ENCODE measurements around the gene C4BPA. TPM values are rescaled to one million over a fixed set of nuclear protein-coding genes. Genes with fewer than 3 reads are reported as not detected.

The C4BPA gene
- total RNA-seq, 2 donors from 2014 or later, result not detected

GRCh38 chr1:207058878-207059867 is 44.9 kb upstream of the C4BPA start:
- H3K27ac ChIP-seq, result no peak overlapping the region
- no peak for TF ChIP-seq POLR2A (IDR thresholded peaks at IDR 0.05)
- TF ChIP-seq POLR2AphosphoS5 (IDR thresholded peaks at IDR 0.05), result no peak
- no peak for TF ChIP-seq CTCF (IDR thresholded peaks at IDR 0.05)
- WGBS, result 66% methylated on average over 6 of the region's 6 CpGs
- no peaks in the 10 kb centered on the region for H3K4me1 ChIP-seq (replicated peaks)
- no peak for DNase-seq (ENCODE audit: low spot score)
- H3K9me3 ChIP-seq, result no peaks in the 10 kb centered on the region
- intact Hi-C loops (cut with DNase I), result no loop called here
- no peaks in the 10 kb centered on the region for H3K27me3 ChIP-seq (replicated peaks; ENCODE audit: insufficient read depth)
- no peaks in the 10 kb centered on the region for H3K36me3 ChIP-seq
- no peak overlapping the region for H3K4me3 ChIP-seq

DNA sequence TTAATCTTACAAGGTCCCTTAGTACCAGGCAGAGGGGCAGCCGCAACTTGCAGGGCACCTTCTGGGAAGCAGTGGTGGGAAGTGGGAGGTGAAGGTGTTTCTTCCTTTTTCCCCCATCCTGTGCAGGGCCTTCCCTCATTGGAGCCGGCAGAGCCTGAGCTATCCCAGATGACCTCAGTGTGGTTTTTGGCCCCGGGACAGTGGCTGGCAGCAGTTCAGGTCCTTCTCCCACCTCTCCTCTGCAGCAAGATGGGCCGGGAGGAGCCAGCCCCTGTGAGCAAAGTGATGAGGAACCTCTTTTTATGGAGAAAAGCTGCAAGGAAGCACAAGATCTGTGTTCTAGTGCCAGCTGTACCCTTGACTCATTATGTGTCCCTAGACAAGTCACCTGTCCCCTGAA is 44.2 kb upstream of the C4BPA start:
- no peaks in the 10 kb centered on the region for H3K9me3 ChIP-seq
- 65% methylated on average over 4 of the region's 4 CpGs for WGBS
- intact Hi-C loops (cut with DNase I), result no loop called here
- H3K4me1 ChIP-seq (replicated peaks), result no peaks in the 10 kb centered on the region
- H3K36me3 ChIP-seq, result no peaks in the 10 kb centered on the region
- DNase-seq (ENCODE audit: low spot score), result no peak
- no peak overlapping the region for H3K4me3 ChIP-seq
- H3K27ac ChIP-seq, result no peak overlapping the region
- H3K27me3 ChIP-seq (replicated peaks; ENCODE audit: insufficient read depth), result no peaks in the 10 kb centered on the region
- TF ChIP-seq POLR2AphosphoS5 (IDR thresholded peaks at IDR 0.05), result no peak
- TF ChIP-seq CTCF (IDR thresholded peaks at IDR 0.05), result no peak
- no peak for TF ChIP-seq POLR2A (IDR thresholded peaks at IDR 0.05)

GRCh38 chr1:207060596-207060995 is 43.4 kb upstream of the C4BPA start:
- Histone ChIP-seq H3K4me1 (replicated peaks) (no peaks in the 10 kb centered on the region), H3K9me3 (no peaks in the 10 kb centered on the region), H3K27me3 (replicated peaks; ENCODE audit: insufficient read depth) (no peaks in the 10 kb centered on the region), H3K27ac (no peak overlapping the region), H3K4me3 (no peak overlapping the region), H3K36me3 (no peaks in the 10 kb centered on the region)
- TF ChIP-seq CTCF (IDR thresholded peaks at IDR 0.05) (no peak), POLR2AphosphoS5 (IDR thresholded peaks at IDR 0.05) (no peak), POLR2A (IDR thresholded peaks at IDR 0.05) (no peak)
- 71% methylated on average over 3 of the region's 3 CpGs for WGBS
- intact Hi-C loops (cut with DNase I), result no loop called here
- DNase-seq (ENCODE audit: low spot score), result no peak

GRCh38 chr1:207062058-207062457 is 42.0 kb upstream of the C4BPA start:
- H3K4me3 ChIP-seq, result no peak overlapping the region
- TF ChIP-seq POLR2AphosphoS5 (IDR thresholded peaks at IDR 0.05) (no peak), POLR2A (IDR thresholded peaks at IDR 0.05) (no peak)
- no peak overlapping the region for H3K27ac ChIP-seq
- intact Hi-C loops (cut with DNase I), result no loop called here
- no peak for DNase-seq (ENCODE audit: low spot score)
- no peaks in the 10 kb centered on the region for H3K4me1 ChIP-seq (replicated peaks)
- no peaks in the 10 kb centered on the region for H3K36me3 ChIP-seq
- no peaks in the 10 kb centered on the region for H3K27me3 ChIP-seq (replicated peaks; ENCODE audit: insufficient read depth)
- 80% methylated on average over 1 of the region's 1 CpG for WGBS
- H3K9me3 ChIP-seq, result no peaks in the 10 kb centered on the region

DNA sequence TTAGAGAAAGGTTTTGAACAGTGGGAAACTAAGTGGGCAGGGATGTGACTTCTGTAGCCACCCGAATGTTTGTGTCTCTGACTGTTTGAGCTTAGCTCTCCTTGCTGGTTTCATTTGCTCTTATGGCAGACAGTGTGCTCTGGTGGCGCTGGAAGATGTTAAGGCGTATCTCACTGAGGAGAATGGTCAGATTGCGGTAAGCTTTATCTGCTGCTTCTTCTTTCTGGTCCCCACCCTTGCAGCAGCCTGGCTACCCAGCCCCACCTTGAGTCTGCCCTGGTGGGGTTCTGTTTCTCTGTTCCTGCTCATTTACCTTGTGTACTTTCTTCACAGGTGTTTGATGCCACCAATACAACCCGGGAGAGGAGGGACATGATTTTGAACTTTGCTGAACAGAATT is 41.0 kb upstream of the C4BPA start:
- Histone ChIP-seq H3K36me3 (no peaks in the 10 kb centered on the region), H3K9me3 (no peaks in the 10 kb centered on the region), H3K27ac (no peak overlapping the region), H3K4me1 (replicated peaks) (no peaks in the 10 kb centered on the region), H3K4me3 (no peak overlapping the region), H3K27me3 (replicated peaks; ENCODE audit: insufficient read depth) (no peaks in the 10 kb centered on the region)
- no peak for DNase-seq (ENCODE audit: low spot score)
- intact Hi-C loops (cut with DNase I), result no loop called here
- TF ChIP-seq CTCF (IDR thresholded peaks at IDR 0.05) (no peak), POLR2AphosphoS5 (IDR thresholded peaks at IDR 0.05) (no peak), POLR2A (IDR thresholded peaks at IDR 0.05) (no peak)
- 93% methylated on average over 5 of the region's 5 CpGs for WGBS
